DOHH2 (cell line): ENCODE results near the gene FLRT1.

Experiments
- H3F3A ChIP-seq: fragments of 200-600 bp; sonication (generic), shearing (Covaris generic); 2 replicates; pipeline ENCODE4 v1.6.0; 2016; ENCODE audit warnings: antibody characterized with exemption, mild to moderate bottlenecking; ENCODE audit not compliant: control insufficient read depth, insufficient read depth
- H3K27ac ChIP-seq: fragments of 200-600 bp; sonication (generic); 2 replicates; pipeline ENCODE4 v1.5.1; 2014; ENCODE audit warnings: low read depth, mild to moderate bottlenecking, low read length, moderate library complexity
- H3K27me3 ChIP-seq: fragments of 200-600 bp; sonication (generic); 2 replicates; pipeline ENCODE4 v1.6.1; 2014; ENCODE audit warnings: mild to moderate bottlenecking, low read length, mixed read lengths; ENCODE audit not compliant: control insufficient read depth
- H3K36me3 ChIP-seq: fragments of 200-600 bp; sonication (generic); 2 replicates; pipeline ENCODE4 v1.6.1; 2014; ENCODE audit warnings: mild to moderate bottlenecking, low read length, moderate library complexity, mixed read lengths; ENCODE audit not compliant: control insufficient read depth
- H3K4me1 ChIP-seq: fragments of 200-600 bp; sonication (generic); 2 replicates; pipeline ENCODE4 v1.6.1; 2014; ENCODE audit warnings: mild to moderate bottlenecking, low read length, mixed read lengths; ENCODE audit not compliant: control insufficient read depth
- H3K4me2 ChIP-seq: fragments of 200-600 bp; sonication (generic); 2 replicates; pipeline ENCODE4 v1.6.0; 2014; ENCODE audit warnings: mild to moderate bottlenecking, low read length, moderate library complexity
- H3K4me3 ChIP-seq: fragments of 200-600 bp; sonication (generic); 2 replicates; pipeline ENCODE4 v1.5.1; 2014; ENCODE audit warnings: mild to moderate bottlenecking, low read length, mixed read lengths
- H3K79me2 ChIP-seq: fragments of 200-600 bp; sonication (generic); 2 replicates; pipeline ENCODE4 v1.6.1; 2014; ENCODE audit warnings: mild to moderate bottlenecking, low read length, mixed read lengths; ENCODE audit not compliant: control insufficient read depth
- H3K9me2 ChIP-seq: fragments of 200-600 bp; sonication (generic); replicated peaks from 2 replicates; pipeline ENCODE4 v1.6.1; 2014; ENCODE audit warnings: mild to moderate bottlenecking, low read length, mixed read lengths; ENCODE audit not compliant: control insufficient read depth
- H3K9me3 ChIP-seq: fragments of 200-600 bp; sonication (generic); 2 replicates; pipeline ENCODE4 v1.6.1; 2014; ENCODE audit warnings: antibody characterized with exemption, low read length, mixed read lengths; ENCODE audit not compliant: control insufficient read depth, insufficient read depth
- H4K20me1 ChIP-seq: fragments of 200-600 bp; sonication (generic); 2 replicates; pipeline ENCODE4 v1.6.0; 2014; ENCODE audit warnings: low read depth, mild to moderate bottlenecking, antibody characterized with exemption, low read length, moderate library complexity; ENCODE audit not compliant: control insufficient read depth, insufficient read depth
- EZH2phosphoT487 ChIP-seq: fragments of 200-600 bp; sonication (generic); IDR thresholded peaks from 2 replicates; pipeline ENCODE4 v1.6.1; 2017; ENCODE audit warnings: borderline replicate concordance, mild to moderate bottlenecking, antibody characterized with exemption, low read length, moderate library complexity, mixed read lengths
- TF ChIP-seq, protein P1 (sequence below): fragments of 200-600 bp; sonication (generic); IDR thresholded peaks from one replicate; pipeline ENCODE4 v1.5.1; 2014; ENCODE audit warnings: antibody characterized with exemption, mild to moderate bottlenecking, low read depth, low read length; ENCODE audit not compliant: poor library complexity, severe bottlenecking

FLRT1 gene

DNA sequence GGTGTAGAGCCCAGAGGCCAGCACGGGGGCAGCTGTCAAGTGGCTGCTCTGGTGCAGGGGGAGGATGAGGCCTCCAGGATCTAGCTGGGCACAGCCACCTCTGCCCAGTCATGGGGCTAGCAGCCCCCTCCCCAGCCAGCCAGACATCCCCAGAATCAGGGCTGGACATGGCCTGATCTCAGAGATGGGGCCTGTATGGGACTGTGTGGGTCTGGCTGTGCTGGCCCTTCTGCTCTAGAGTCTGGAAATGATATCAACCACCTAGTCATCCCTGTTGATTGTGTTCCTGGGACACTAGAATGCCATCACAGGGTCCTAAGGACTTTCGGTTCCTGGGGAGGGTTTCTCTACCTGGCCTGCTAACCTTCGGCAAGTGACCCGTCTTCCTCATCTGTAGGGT is 2.8 kb downstream of the FLRT1 start:
- Histone ChIP-seq H3K9me3 (no peaks in the 10 kb centered on the region), H3K4me1 (no peaks in the 10 kb centered on the region), H3K27me3 (peaks cover 32% of the 10 kb centered on the region), H3K27ac (no peak overlapping the region), H3K79me2 (no peaks in the 10 kb centered on the region), H3F3A (no peaks in the 10 kb centered on the region), H3K9me2 (no peaks in the 10 kb centered on the region), H4K20me1 (no peaks in the 10 kb centered on the region; the same call in 1 of the 2 replicates), H3K4me2 (no peak overlapping the region), H3K36me3 (no peaks in the 10 kb centered on the region), H3K4me3 (no peak overlapping the region)
- TF ChIP-seq EZH2phosphoT487: no peak
- TF ChIP-seq, protein P1, sequence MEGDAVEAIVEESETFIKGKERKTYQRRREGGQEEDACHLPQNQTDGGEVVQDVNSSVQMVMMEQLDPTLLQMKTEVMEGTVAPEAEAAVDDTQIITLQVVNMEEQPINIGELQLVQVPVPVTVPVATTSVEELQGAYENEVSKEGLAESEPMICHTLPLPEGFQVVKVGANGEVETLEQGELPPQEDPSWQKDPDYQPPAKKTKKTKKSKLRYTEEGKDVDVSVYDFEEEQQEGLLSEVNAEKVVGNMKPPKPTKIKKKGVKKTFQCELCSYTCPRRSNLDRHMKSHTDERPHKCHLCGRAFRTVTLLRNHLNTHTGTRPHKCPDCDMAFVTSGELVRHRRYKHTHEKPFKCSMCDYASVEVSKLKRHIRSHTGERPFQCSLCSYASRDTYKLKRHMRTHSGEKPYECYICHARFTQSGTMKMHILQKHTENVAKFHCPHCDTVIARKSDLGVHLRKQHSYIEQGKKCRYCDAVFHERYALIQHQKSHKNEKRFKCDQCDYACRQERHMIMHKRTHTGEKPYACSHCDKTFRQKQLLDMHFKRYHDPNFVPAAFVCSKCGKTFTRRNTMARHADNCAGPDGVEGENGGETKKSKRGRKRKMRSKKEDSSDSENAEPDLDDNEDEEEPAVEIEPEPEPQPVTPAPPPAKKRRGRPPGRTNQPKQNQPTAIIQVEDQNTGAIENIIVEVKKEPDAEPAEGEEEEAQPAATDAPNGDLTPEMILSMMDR: no peak

DNA sequence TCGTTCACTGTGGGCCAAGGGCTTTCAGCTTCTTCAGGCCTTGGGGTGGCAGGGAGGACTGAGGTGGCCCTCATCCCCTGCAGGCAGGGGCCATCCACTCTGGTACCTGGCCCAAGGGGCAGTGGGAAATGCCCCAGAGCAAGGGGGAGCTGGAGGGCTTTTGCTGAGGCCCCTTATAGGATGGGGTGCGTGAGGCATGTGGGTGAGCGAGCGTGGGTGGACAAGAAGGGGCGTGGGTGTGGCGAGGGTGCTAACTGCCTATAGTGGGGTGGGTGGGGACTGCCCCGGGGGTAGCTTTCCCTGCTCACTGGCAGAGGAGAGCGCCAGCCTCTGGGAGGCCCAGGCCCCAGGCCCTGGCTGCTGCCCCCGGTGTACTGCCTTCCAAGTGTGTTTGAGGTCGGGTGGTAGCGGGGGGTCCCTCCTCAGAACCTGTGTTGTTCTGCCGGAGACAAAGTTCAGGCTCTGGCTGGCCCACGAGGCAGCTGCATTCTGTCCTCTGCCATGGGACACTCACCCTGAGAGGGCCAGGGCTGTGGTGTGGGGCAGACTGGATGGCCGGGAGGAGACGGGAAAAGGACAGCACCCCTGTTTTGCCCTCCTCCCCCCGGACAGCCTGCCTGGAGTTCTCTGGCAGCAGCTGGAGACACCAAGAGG is 3.4 kb downstream of the FLRT1 start:
- Histone ChIP-seq H3K4me3 (no peak overlapping the region), H3K4me2 (no peak overlapping the region), H3K36me3 (no peaks in the 10 kb centered on the region), H3K4me1 (no peaks in the 10 kb centered on the region), H3K9me2 (no peaks in the 10 kb centered on the region), H3K9me3 (no peaks in the 10 kb centered on the region), H3K27me3 (peaks cover 32% of the 10 kb centered on the region), H4K20me1 (no peaks in the 10 kb centered on the region; the same call in 1 of the 2 replicates), H3K79me2 (no peaks in the 10 kb centered on the region), H3K27ac (no peak overlapping the region), H3F3A (no peaks in the 10 kb centered on the region)
- TF ChIP-seq, protein P1: no peak
- TF ChIP-seq EZH2phosphoT487: no peak

DNA sequence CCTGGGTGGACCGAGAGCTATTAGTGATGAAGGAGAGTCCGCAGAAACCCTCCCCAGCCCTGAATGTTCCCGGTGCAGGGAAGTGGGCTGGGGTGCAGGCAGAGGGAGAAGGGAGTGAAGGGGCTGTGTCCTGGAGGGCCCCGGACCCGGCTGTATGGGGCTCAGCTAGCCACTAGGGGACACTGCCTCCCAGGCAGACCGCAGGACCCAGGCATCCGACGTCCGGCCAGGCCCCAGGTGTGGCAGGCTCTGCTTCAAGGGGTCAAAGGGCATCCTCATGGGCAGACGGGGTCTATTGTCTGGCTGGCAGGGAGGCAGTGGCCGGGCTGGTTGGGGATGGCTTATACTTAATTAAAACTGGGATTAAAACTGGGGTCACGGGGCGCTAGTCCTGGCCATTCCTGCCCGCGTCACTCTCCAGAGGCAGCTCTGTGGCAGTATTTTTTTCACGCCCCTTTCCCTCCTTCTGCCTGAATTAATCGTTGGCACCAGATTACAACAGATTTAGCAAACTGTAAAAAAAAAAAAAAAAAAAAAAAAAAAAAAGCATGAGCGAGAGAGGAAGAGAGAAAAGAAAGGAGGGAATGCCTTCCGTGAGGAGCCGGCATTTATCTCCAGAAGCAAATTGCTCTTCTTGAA is 5.1 kb downstream of the FLRT1 start:
- no peak for TF ChIP-seq EZH2phosphoT487
- TF ChIP-seq, protein P1: no peak
- no peaks in the 10 kb centered on the region for H3K9me2 ChIP-seq
- no peak overlapping the region for H3K4me3 ChIP-seq
- H3K79me2 ChIP-seq: no peaks in the 10 kb centered on the region
- H3F3A ChIP-seq: no peaks in the 10 kb centered on the region
- H4K20me1 ChIP-seq: no peaks in the 10 kb centered on the region; the same call in 1 of the 2 replicates
- H3K4me1 ChIP-seq: no peaks in the 10 kb centered on the region
- no peaks in the 10 kb centered on the region for H3K9me3 ChIP-seq
- H3K4me2 ChIP-seq: no peak overlapping the region
- peaks cover 24% of the 10 kb centered on the region for H3K27me3 ChIP-seq
- H3K27ac ChIP-seq: no peak overlapping the region
- no peaks in the 10 kb centered on the region for H3K36me3 ChIP-seq
